Breast epithelium (tissue), 4 donors: ENCODE results near the gene NCOA5. TPM values are rescaled to one million over a fixed set of nuclear protein-coding genes. Genes with fewer than 3 reads are reported as not detected.

Experiments used
- DNase-seq, 2 donors: peaks; one replicate each; pipeline ENCODE4 v3.0.0-alpha.2; 2019; ENCODE audit warnings: low spot score in 2 of 2
- H3K27ac ChIP-seq, 2 donors: fragments of 200-600 bp; sonication (generic) in 1 of 2; one replicate each; pipeline ENCODE4 v1.5.1; 2016 to 2019; ENCODE audit warnings: mild to moderate bottlenecking in 1 of 2
- H3K27me3 ChIP-seq, 2 donors: fragments of 200-600 bp; sonication (generic) in 1 of 2; one replicate each; pipeline versions ENCODE4 v1.5.1 to v1.6.0; 2017 to 2019; ENCODE audit warnings: control low read depth in 1 of 2, mild to moderate bottlenecking in 1 of 2
- H3K36me3 ChIP-seq: fragments of 200-600 bp; one replicate; pipeline ENCODE4 v1.5.1; 2019
- H3K4me1 ChIP-seq, 2 donors: fragments of 200-600 bp; sonication (generic); one replicate each; pipeline ENCODE4 v1.5.1; 2016 to 2019; ENCODE audit warnings: control low read depth in 1 of 2
- H3K4me3 ChIP-seq, 3 donors: fragments of 200-600 bp; sonication (generic); 1 replicate in 2 of 3; 2 replicates in 1 of 3; pipeline ENCODE4 v1.5.1; 2016 to 2019; ENCODE audit warnings: mild to moderate bottlenecking in 3 of 3, moderate library complexity in 2 of 3
- H3K9me3 ChIP-seq, 2 donors: fragments of 200-600 bp; sonication (generic) in 1 of 2; one replicate each; pipeline ENCODE4 v1.5.1; 2016 to 2019; ENCODE audit warnings: control low read depth in 1 of 2
- CTCF ChIP-seq, 3 donors: fragments of 450-650 bp; IDR thresholded peaks; one replicate each; pipeline ENCODE4 v1.5.1; 2016 to 2017; ENCODE audit warnings: antibody characterized with exemption in 3 of 3, mild to moderate bottlenecking in 3 of 3, moderate library complexity in 3 of 3
- POLR2A ChIP-seq: fragments of 450-650 bp; IDR thresholded peaks from one replicate; pipeline ENCODE4 v1.6.1; 2016; ENCODE audit warnings: antibody characterized with exemption, mild to moderate bottlenecking, moderate library complexity
- POLR2AphosphoS5 ChIP-seq, 3 donors: sonication (generic); formaldehyde crosslinking; IDR thresholded peaks; one replicate each; pipeline ENCODE4 v1.6.1; 2017; ENCODE audit warnings: antibody characterized with exemption in 3 of 3
- intact Hi-C: fragments of 100-400 bp; cut with DNase I; formaldehyde crosslinking; loops from one replicate; pipeline ENCODE4 v1.15.1; 2023; ENCODE audit warnings: low total_unique reads
- total RNA-seq, 3 donors: library from RNA; depleted of rRNA; stranded (reverse); fragments of >200 nt; gene quantifications; one replicate each; pipeline ENCODE4 v1.1.0, GENCODE V29; 2016

Gene NCOA5
- total RNA-seq, 3 donors from 2014 or later = 30.1 to 59.7 (median 36.1) TPM

- Histone ChIP-seq H3K27me3 (peaks cover 13 to 72% of the 10 kb centered on the region in 2 donors), H3K36me3 (no peaks in the 10 kb centered on the region), H3K27ac (no peak overlapping the region), H3K4me1 (no peaks in the 10 kb centered on the region), H3K9me3 (no peaks in the 10 kb centered on the region), H3K4me3 (no peak overlapping the region)
- intact Hi-C loops = no loop called here
- no peak for TF ChIP-seq POLR2AphosphoS5 (IDR thresholded peaks at IDR 0.05)
- TF ChIP-seq CTCF (IDR thresholded peaks at IDR 0.05) = no peak
- no peak for TF ChIP-seq POLR2A
- no peak for DNase-seq
Measured at GRCh38 chr20:46034039-46034438, 55.7 kb downstream of the NCOA5 start.

GRCh38 chr20:46031701-46032254, 58.0 kb downstream of the NCOA5 start:
- Histone ChIP-seq H3K4me3 (peak overlapping the region in 2 of 3 donors; percentile 3 to 54), H3K9me3 (no peaks in the 10 kb centered on the region), H3K36me3 (no peaks in the 10 kb centered on the region), H3K4me1 (no peaks in the 10 kb centered on the region), H3K27ac (no peak overlapping the region), H3K27me3 (peaks cover 16 to 93% of the 10 kb centered on the region in 2 donors)
- intact Hi-C loops = no loop called here
- DNase-seq = no peak
- no peak for TF ChIP-seq CTCF (IDR thresholded peaks at IDR 0.05)
- no peak for TF ChIP-seq POLR2A
- TF ChIP-seq POLR2AphosphoS5 (IDR thresholded peaks at IDR 0.05) = no peak

DNA sequence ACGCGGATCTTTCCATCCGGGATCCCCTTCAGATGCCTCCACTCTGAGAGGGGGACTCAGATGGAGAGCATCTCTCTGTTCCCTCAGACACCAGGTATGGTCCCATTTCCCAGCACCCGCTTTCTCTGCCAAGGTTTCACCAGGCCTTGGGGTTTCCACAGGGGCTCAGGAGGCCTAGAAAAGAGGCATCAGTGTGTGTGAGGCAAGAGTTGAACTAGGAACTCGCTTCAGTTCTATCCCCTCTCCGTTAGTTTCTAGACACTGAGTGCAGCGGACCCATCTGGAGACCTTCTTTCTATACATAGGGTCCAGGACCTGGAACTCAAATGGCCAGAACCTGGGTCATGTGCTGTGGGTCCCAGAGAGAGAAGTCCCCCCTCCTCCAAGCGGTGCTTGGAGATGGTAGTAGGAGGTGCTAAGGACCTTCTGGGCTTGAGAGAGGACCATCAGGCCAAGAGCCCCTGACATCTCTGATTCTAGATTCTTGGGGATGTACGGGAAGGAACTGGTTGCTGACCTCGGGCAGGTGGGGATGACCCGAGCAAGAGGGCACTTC, 58.7 kb downstream of the NCOA5 start:
- H3K27me3 ChIP-seq = peaks cover 16 to 99% of the 10 kb centered on the region in 2 donors
- no peaks in the 10 kb centered on the region for H3K9me3 ChIP-seq
- TF ChIP-seq POLR2AphosphoS5 (IDR thresholded peaks at IDR 0.05) = no peak
- TF ChIP-seq CTCF (IDR thresholded peaks at IDR 0.05) = no peak
- TF ChIP-seq POLR2A = no peak
- intact Hi-C loops = no loop called here
- H3K27ac ChIP-seq = no peak overlapping the region
- DNase-seq = no peak
- H3K36me3 ChIP-seq = no peaks in the 10 kb centered on the region
- H3K4me3 ChIP-seq = no peak overlapping the region
- no peaks in the 10 kb centered on the region for H3K4me1 ChIP-seq

DNA sequence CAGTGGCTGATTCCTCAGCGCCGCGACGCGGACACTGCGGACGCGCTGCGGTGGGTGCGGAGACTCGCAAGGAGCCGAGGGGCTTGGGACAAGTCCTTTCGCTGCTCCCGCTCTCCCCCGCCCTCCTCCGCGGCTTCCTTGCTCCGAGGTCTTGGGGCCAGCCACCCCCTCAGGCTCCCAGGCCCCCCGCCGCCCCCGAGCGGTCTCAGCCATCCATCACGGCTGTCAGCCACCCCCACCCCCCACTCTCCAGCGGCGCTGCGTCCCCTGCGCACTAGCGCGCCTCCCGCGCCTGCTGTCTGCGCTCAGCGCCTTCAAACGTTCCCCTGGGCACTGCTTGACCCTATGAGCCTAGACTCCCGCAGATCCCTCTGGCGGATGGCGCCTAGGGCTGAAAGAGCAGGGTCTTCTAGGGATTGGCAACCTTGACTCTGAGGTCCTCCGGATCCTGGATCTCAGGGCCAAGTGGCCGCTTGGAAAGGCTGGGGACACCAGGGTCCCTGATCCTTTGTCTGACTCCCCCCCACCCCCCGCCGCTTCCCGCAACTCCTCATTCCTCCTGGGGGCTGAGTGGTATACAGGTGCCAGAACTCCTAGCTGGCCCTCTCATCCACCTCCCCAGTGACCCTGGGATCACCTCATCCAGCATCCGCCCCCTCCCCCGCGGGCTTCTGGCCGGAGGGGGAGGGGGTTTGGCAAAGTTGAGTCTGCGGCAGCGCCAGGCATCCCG, 59.3 kb downstream of the NCOA5 start:
- no peak for DNase-seq
- intact Hi-C loops = no loop called here
- Histone ChIP-seq H3K27ac (no peak overlapping the region), H3K9me3 (no peaks in the 10 kb centered on the region), H3K4me1 (no peaks in the 10 kb centered on the region), H3K27me3 (peaks cover 16 to 99% of the 10 kb centered on the region in 2 donors), H3K4me3 (no peak overlapping the region), H3K36me3 (no peaks in the 10 kb centered on the region)
- TF ChIP-seq POLR2AphosphoS5 (IDR thresholded peaks at IDR 0.05) = no peak

DNA sequence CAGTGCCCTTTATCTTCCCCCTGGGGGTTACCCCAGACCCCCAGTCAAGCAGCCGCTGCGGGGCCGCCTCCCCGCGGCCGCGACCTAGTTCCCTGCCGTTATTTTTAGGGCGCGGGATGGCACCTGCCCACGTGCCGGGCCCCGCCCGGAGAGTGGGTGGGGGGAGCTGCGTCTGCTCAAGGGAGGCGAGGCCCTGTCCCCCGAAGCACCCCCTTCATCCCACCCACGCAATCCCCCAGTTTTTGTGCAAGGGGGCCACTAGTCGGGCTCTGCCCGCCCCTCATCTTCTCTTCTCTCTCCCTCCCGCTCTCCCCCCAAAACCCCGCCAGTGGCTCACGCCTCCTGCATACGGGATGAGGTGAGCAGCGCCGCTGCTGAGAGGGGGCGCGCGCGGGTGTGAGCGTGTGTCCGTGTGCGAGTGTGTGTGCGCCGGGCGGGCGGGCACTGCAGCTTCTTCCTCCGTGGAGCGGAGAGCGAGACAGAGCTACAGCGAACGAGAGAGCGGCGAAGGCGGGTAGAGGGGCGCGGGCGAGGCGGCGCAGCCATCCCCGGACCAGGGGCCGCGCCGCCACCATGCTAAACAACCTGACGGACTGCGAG, 60.9 kb downstream of the NCOA5 start, which contains the start of gene SLC12A5:
TSS of gene SLC12A5 (plus strand) at position 444 of the 600 bp plus-strand sequence. CDS start at position 574, 130 bp downstream.
- Histone ChIP-seq H3K27ac (no peak within 1 kb of the TSS), H3K4me3 (no peak within 1 kb of the TSS), H3K27me3 (peaks cover 16 to 99% of the 10 kb centered on the region in 2 donors), H3K36me3 (no peaks in the 10 kb centered on the region), H3K4me1 (no peaks in the 10 kb centered on the region), H3K9me3 (no peaks in the 10 kb centered on the region)
- TF ChIP-seq CTCF (IDR thresholded peaks at IDR 0.05) (no peak), POLR2AphosphoS5 (IDR thresholded peaks at IDR 0.05) (no peak), POLR2A (no peak)
- DNase-seq = no peak
- intact Hi-C loops = no loop called here
